Activated naive CD8-positive, alpha-beta T cell (primary cell): ENCODE data around the gene XRCC5.

ENCODE experiments used
- H3K27ac Mint-ChIP-seq: one replicate; pipeline ENCODE4 v1.8.0; 2021; ENCODE audit warnings: mixed read lengths
- H3K27me3 Mint-ChIP-seq: one replicate; pipeline ENCODE4 v1.8.0; 2021; ENCODE audit warnings: mixed read lengths
- H3K36me3 Mint-ChIP-seq: one replicate; pipeline ENCODE4 v1.8.0; 2021; ENCODE audit warnings: mixed read lengths
- H3K4me1 Mint-ChIP-seq: one replicate; pipeline ENCODE4 v1.8.0; 2021; ENCODE audit warnings: low read depth, mixed read lengths
- H3K4me3 Mint-ChIP-seq: one replicate; pipeline ENCODE4 v1.8.0; 2021; ENCODE audit warnings: mild to moderate bottlenecking, mixed read lengths
- H3K9me3 Mint-ChIP-seq: one replicate; pipeline ENCODE4 v1.8.0; 2021; ENCODE audit warnings: low read depth, mixed read lengths

XRCC5 gene

DNA sequence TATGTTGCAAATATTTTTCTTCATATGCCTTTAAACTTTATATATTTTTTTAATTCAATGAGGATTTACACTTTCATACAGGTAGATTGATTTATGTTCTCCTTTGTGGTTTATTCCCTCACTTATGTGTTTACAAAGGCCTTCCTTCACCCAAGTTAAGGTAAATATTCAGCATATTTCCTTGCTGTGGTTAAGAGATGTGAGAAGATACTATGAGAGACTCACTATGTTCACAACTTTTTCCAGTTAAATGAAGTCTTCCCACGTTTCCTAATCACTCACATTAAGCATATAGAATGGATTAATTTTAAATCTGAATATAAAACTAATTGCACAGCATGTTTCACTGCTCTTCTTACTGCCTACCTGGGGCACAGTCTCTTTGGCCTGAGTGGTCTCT lies 28.1 kb upstream of the XRCC5 start:
- Mint-ChIP-seq H3K4me1 (peaks cover 62% of the 10 kb centered on the region), H3K4me3 (peak overlapping the region; percentile 89), H3K27ac (peak overlapping the region; percentile 70), H3K27me3 (no peaks in the 10 kb centered on the region), H3K9me3 (no peaks in the 10 kb centered on the region), H3K36me3 (no peaks in the 10 kb centered on the region)

GRCh38 chr2:216081487-216082116 lies 27.5 kb upstream of the XRCC5 start, which contains the start of the genes PECR and TMEM169:
Gene PECR, minus strand, starts transcription at chr2:216081809. Its CDS starts 68 bp downstream, at chr2:216081741.
Gene TMEM169, plus strand, starts transcription at chr2:216081919. Its CDS starts 14,045 bp downstream, at chr2:216095964.
- Mint-ChIP-seq H3K27me3 (no peaks in the 10 kb centered on the region), H3K9me3 (no peaks in the 10 kb centered on the region), H3K4me1 (peaks cover 65% of the 10 kb centered on the region), H3K27ac (peak within 1 kb of the TSS; percentile 94), H3K4me3 (peak within 1 kb of the TSS; percentile 89), H3K36me3 (no peaks in the 10 kb centered on the region)

- H3K4me3 Mint-ChIP-seq = peak overlapping the region; percentile 89
- H3K9me3 Mint-ChIP-seq = no peaks in the 10 kb centered on the region
- peak overlapping the region; percentile 94 for H3K27ac Mint-ChIP-seq
- no peaks in the 10 kb centered on the region for H3K36me3 Mint-ChIP-seq
- H3K27me3 Mint-ChIP-seq = no peaks in the 10 kb centered on the region
- peaks cover 69% of the 10 kb centered on the region for H3K4me1 Mint-ChIP-seq
Measured at GRCh38 chr2:216082117-216082711, 26.9 kb upstream of the XRCC5 start.

DNA sequence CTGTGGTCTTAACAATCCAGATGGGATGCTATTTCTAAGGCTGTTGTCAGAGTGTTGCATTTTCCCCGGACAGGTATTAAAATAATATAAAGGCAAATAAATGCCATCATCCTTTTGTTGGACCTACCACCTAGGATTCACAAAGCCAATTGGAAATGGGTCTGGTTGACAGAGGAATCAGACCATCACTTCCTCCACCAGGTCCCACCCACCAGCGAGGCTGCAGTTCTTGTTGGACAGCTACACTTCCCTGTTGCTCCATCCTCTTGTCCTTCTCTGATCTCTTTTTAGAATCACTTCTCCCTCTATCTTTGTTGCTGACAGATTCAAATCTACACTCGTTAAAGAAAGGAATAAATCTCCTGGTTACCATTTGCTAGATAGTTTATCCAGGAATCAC lies 26.3 kb upstream of the XRCC5 start:
- no peaks in the 10 kb centered on the region for H3K36me3 Mint-ChIP-seq
- H3K27ac Mint-ChIP-seq = peak overlapping the region; percentile 94
- peak overlapping the region; percentile 89 for H3K4me3 Mint-ChIP-seq
- peaks cover 69% of the 10 kb centered on the region for H3K4me1 Mint-ChIP-seq
- H3K9me3 Mint-ChIP-seq = no peaks in the 10 kb centered on the region
- H3K27me3 Mint-ChIP-seq = no peaks in the 10 kb centered on the region

GRCh38 chr2:216083464-216084281 lies 25.5 kb upstream of the XRCC5 start:
- Mint-ChIP-seq H3K4me1 (peaks cover 67% of the 10 kb centered on the region), H3K27ac (peak overlapping the region; percentile 94), H3K4me3 (peak overlapping the region; percentile 89), H3K36me3 (no peaks in the 10 kb centered on the region), H3K27me3 (no peaks in the 10 kb centered on the region), H3K9me3 (no peaks in the 10 kb centered on the region)

GRCh38 chr2:216084547-216084946 lies 24.6 kb upstream of the XRCC5 start:
- H3K27me3 Mint-ChIP-seq = no peaks in the 10 kb centered on the region
- peaks cover 64% of the 10 kb centered on the region for H3K4me1 Mint-ChIP-seq
- H3K27ac Mint-ChIP-seq = peak overlapping the region; percentile 94

DNA sequence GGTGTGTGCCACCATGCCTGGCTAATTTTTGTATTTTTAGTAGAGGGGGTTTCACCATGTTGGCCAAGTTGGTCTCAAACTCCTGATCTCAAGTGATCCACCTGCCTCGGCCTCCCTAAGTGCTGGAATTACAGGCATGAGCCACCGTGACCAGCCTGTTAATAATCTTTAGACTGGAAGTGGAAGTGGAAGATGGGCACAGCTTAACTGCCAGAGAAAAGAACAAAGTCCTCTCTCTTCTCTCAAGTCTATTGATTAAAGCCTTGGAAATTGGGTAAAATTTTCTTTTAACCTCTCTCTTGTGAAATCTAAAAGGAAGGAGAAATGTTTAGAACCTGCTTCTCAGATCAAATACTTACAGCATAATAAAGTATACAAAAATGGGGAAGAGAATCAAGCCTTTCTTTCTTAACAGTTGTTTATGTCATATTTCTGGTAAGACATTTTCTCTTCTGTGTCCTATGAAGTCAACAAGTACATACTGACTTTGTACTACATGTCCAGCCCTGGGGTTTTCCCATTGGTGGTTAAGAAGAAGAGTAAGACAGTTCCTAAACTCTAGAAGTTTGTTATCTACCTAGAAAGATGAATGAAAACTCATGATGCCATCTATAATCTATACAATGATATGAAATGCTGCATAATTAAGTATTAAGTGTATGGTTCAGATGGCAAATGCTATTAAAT lies 22.8 kb upstream of the XRCC5 start:
- Mint-ChIP-seq H3K27me3 (no peaks in the 10 kb centered on the region), H3K4me1 (peaks cover 63% of the 10 kb centered on the region), H3K9me3 (no peaks in the 10 kb centered on the region), H3K4me3 (no peak overlapping the region), H3K27ac (peak overlapping the region; percentile 86), H3K36me3 (peaks cover 7% of the 10 kb centered on the region)

More at GRCh38 chr2:216084547-216084946, 24.6 kb upstream of the XRCC5 start:
- H3K4me3 Mint-ChIP-seq = peak overlapping the region; percentile 76
- H3K36me3 Mint-ChIP-seq = peaks cover 4% of the 10 kb centered on the region
- H3K9me3 Mint-ChIP-seq = no peaks in the 10 kb centered on the region

DNA sequence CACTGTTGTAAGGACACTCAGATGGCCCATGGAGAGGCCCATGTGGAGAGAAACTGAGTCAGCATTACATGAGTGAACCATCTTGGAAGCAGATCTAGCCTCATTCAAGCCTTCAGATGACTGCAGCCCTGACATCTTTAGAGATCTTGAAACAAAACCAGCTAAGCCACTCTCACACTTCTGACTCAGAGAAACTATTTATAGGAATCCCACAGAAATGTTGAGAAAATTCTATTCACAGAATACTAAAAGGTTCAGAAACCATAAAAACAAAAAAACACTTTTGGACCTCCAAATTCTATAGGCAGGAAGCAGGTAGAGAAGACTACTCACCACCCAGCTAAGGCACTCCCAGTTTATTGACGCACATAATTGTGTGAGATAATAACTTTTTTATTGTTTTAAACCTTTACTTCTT lies 18.8 kb upstream of the XRCC5 start:
- Mint-ChIP-seq H3K4me3 (no peak overlapping the region), H3K9me3 (no peaks in the 10 kb centered on the region)

DNA sequence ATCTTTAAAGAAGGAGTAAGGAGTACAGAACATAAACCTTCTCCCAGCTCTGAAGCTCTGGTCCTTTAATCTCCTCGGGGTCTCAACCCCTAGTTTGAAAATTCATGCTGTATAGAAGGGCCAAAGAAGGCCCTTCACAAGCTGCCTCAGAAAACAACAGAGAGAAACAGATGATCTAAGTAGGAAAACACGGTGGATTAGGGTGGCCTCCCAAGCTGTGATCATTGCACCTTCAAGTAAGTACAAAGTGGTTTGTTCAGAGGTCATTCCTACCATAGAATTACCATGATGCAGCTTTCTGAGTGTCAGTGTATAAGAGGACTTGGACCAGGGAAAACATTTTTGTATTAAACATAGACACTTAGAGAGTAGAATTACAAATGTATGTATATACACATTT lies 16.5 kb upstream of the XRCC5 start:
- H3K27ac Mint-ChIP-seq = no peak overlapping the region
- H3K4me1 Mint-ChIP-seq = peaks cover 15% of the 10 kb centered on the region
- H3K27me3 Mint-ChIP-seq = no peaks in the 10 kb centered on the region
- peaks cover 12% of the 10 kb centered on the region for H3K36me3 Mint-ChIP-seq
- H3K9me3 Mint-ChIP-seq = no peaks in the 10 kb centered on the region
- no peak overlapping the region for H3K4me3 Mint-ChIP-seq

More for the DNA sequence above, 18.8 kb upstream of the XRCC5 start:
- H3K4me1 Mint-ChIP-seq = peaks cover 29% of the 10 kb centered on the region
- no peaks in the 10 kb centered on the region for H3K27me3 Mint-ChIP-seq
- H3K27ac Mint-ChIP-seq = peak overlapping the region; percentile 69
- H3K36me3 Mint-ChIP-seq = peaks cover 7% of the 10 kb centered on the region

DNA sequence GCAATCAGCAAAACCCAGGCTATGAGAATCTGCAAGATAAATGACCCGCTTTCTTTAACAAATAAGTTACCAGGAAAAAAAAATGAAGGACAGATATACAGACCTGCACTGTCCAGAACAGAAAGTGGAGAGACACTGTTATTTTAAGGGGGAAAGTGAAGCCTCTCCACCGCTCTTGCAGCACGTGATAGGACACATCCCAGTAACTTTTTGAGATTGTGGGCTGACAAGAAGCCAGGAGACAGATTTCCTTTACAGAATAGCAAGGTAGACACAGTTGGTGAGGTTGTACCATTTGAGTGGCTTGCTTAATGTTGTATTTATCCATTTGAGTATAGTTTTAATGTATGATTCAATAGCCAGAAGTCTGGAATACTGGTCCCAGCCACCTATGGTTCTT lies 14.4 kb upstream of the XRCC5 start:
- no peak overlapping the region for H3K27ac Mint-ChIP-seq
- no peaks in the 10 kb centered on the region for H3K27me3 Mint-ChIP-seq
- no peaks in the 10 kb centered on the region for H3K9me3 Mint-ChIP-seq
- peaks cover 8% of the 10 kb centered on the region for H3K36me3 Mint-ChIP-seq
- peaks cover 15% of the 10 kb centered on the region for H3K4me1 Mint-ChIP-seq
- no peak overlapping the region for H3K4me3 Mint-ChIP-seq

- H3K4me3 Mint-ChIP-seq = no peak overlapping the region
- H3K9me3 Mint-ChIP-seq = no peaks in the 10 kb centered on the region
- no peaks in the 10 kb centered on the region for H3K4me1 Mint-ChIP-seq
- no peaks in the 10 kb centered on the region for H3K27me3 Mint-ChIP-seq
- H3K36me3 Mint-ChIP-seq = peaks cover 12% of the 10 kb centered on the region
- H3K27ac Mint-ChIP-seq = no peak overlapping the region
Measured at GRCh38 chr2:216098421-216099334, 10.5 kb upstream of the XRCC5 start.

GRCh38 chr2:216101109-216101508 lies 8.0 kb upstream of the XRCC5 start:
- no peak overlapping the region for H3K4me3 Mint-ChIP-seq
- no peaks in the 10 kb centered on the region for H3K9me3 Mint-ChIP-seq
- H3K4me1 Mint-ChIP-seq = no peaks in the 10 kb centered on the region
- H3K27me3 Mint-ChIP-seq = no peaks in the 10 kb centered on the region
- H3K27ac Mint-ChIP-seq = no peak overlapping the region
- peaks cover 8% of the 10 kb centered on the region for H3K36me3 Mint-ChIP-seq

GRCh38 chr2:216103213-216103612 lies 5.9 kb upstream of the XRCC5 start:
- Mint-ChIP-seq H3K9me3 (no peaks in the 10 kb centered on the region), H3K27me3 (no peaks in the 10 kb centered on the region), H3K36me3 (peaks cover 8% of the 10 kb centered on the region), H3K4me1 (peaks cover 1% of the 10 kb centered on the region), H3K27ac (no peak overlapping the region), H3K4me3 (no peak overlapping the region)

DNA sequence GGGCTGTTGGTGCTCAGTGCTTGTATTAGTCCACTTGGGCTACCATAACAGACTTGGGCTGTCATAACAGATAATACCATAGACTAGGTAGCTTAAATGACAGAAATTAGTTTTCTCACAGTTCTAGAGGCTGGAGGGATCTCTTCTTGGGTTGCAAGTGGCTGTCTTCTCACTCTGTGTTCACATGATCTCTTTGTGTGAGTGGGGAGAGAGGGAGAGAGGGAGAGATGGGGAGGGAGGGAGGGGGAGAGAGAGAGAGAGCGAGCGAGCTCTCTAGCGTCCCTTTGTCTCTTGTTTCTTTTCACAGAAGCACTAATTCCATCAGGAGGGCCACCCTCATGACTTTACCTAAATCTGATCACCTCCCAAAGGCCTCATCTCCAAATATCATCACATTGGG lies 4.5 kb upstream of the XRCC5 start:
- no peak overlapping the region for H3K27ac Mint-ChIP-seq
- H3K36me3 Mint-ChIP-seq = peaks cover 10% of the 10 kb centered on the region
- peaks cover 8% of the 10 kb centered on the region for H3K4me1 Mint-ChIP-seq
- no peaks in the 10 kb centered on the region for H3K9me3 Mint-ChIP-seq
- no peaks in the 10 kb centered on the region for H3K27me3 Mint-ChIP-seq
- H3K4me3 Mint-ChIP-seq = no peak overlapping the region
